GM19193 (cell line): Measurements from ENCODE around the gene PLLP.

Experiments used
- POLR2A ChIP-seq: IDR thresholded peaks from 4 replicates; pipeline ENCODE4 v1.6.1; 2011; ENCODE audit not compliant: insufficient read depth, insufficient read length; ENCODE audit errors: extremely low read depth

The PLLP gene

DNA sequence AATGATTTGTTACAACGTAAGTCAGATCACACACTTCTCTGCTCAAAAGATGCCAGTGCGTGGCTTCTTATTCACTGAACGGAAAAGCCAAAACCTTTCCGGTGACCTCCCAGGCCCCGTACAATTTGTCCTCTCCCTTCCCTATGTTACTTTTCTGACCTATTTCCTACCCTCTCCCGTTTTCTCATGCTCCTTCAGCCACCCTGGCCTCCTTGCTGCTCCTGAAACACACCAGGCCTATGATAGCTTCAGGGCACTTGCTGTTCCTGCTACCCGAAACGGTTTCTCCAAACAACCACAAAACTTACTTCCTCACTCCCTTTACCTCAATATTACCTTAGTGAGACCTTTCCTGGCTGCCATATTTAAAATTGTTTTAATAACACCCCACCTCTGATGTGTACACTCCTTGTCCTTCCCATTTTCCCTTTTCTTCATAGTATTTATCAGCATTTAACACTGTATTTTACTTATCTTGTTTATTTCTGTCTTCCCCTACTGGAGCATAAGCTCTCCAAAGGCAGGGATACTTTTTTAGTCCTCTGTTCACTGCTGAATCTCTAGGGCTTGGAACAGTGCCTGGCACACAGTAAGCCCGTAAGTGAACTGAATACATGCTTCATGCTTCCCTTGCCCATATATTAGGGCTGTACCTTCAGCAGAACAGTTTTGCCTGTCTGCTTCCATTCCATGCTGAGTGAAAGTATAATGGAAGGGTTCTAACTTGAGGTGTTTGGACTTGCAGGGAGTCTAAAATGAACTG lies 50.3 kb downstream of the PLLP start:
- TF ChIP-seq POLR2A = no peak

DNA sequence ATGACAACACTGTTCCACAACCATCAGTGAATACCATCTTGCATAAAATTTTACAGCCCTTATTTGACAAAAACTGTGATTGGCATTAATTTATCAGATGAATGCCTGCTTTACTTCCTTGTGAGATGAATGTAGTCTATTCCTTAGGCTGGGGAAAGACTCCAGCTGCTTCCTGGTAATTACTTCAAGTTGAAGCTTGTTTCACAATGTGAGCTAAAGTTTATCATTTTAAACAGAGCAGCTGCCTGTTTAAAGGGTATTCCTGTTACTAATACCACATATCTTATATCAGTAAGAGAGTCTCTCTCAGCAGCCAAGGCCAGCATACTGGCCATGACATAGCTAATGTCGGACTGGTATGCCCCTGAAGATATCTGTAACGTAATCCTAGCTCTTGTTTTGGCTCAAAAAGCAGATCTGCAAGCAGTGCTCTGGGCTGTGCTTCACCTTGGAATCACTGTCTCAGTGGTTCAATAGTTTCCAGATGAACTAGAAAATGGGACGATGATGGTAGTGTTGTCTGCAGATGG lies 52.6 kb downstream of the PLLP start:
- no peak for TF ChIP-seq POLR2A

DNA sequence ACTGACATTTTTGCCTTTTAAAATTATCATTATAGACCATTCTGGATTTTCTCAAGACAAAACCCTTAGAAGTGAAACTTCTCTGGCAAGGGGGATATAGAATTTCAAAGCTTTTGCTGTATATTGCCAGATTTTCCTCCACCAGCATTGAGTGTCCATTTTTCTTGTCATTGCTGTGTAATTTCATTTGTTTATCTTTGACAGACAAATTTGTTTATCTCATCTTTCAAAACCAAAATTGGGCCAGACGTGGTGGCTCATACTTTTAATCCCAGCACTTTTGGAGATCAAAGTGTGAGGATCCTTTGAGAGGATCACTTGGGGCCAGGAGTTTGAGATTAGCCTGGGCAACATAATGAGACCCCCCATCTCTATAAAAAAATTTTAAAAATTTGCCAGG lies 55.4 kb downstream of the PLLP start:
- TF ChIP-seq POLR2A = no peak

DNA sequence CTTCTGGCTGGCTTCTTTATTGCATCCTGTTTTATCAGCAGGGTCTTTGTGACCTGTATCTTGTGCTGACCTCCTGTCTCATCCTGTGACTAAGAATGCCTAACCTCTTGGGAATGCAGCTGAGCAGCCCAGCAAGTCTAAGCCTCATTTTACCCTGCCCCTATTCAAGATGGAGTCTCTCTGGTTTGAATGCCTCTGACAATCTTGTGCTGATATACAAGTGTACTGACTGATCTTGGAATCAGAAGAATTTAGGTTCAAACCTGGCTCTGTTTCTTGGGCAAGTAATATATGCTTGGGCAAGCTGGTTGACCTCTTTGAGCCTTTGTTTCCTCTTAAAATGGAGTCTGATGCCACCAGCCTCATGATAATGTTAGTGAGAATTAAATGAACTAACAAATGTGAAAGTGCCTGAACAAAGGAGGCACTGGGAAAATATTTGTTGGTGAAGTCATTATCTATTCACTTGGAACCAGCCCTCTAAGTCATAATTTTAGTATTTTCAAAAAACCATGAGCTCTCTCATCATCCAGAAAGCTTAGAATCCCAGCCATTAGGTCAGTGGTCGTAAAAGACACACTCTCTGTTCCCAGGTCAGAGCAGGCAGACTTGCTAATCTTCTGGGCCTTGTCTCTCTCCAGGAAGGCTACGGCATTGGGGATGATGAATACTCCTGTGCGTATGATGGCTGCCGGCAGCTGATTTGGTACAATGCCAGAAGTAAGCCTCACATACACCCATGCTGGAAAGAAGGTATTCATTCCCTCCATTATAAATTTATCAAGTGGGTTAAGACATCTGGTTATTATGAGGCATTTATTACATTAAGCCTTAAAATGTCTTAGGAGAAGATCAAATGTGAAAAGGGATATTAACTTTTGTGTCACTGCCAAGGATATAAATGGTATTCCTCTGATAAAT lies 57.5 kb downstream of the PLLP start:
- no peak for TF ChIP-seq POLR2A

DNA sequence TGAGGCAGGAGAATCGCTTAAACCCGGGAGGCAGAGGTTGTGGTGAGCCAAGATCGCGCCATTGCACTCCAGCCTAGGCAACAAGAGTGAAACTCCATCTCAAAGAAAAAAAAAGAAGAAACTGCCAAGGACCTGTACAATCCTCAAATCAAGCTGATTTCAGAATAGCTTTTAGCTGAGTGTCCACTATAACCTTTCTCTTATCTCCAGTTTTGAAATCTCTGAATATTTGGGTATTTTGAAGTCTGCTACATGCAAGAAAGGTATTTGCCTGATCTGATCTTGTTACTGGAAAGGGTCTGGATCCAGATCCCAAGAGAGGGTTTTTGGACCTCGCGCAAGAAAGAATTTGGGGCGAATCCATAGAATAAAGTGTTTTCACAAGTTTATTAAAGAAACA lies 58.5 kb downstream of the PLLP start:
- TF ChIP-seq POLR2A = no peak

DNA sequence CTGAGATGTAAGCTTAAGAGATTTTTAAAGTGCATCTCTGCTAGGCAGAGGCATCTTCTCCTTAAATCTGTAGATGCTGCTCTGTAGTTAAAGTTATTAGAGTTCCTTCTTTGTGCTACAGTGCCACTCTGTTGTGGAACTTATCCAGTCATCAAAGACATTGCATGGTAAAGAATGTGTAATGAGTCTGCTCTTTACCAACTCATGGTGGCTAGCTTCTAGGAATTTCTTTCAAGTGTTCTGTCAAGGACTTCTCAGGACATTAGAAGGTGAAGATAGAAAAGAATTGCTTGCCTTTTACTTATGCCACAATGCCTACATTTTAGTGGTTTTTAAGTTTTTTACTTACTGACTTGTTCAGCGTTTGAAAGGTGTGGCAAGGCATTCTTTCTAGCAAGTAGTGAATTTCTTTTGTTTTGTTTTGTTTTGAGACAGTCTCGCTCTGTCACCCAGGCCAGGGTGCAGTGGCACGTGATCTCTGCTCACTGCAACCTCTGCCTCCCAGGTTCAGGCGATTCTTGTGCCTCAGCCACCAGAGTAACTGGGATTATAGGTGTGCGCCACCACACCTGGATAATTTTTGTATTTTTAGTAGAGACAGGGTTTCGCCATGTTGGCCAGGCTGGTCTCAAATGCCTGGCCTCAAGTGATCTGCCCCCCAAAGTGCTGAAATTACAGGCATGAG lies 59.7 kb downstream of the PLLP start:
- TF ChIP-seq POLR2A = no peak

DNA sequence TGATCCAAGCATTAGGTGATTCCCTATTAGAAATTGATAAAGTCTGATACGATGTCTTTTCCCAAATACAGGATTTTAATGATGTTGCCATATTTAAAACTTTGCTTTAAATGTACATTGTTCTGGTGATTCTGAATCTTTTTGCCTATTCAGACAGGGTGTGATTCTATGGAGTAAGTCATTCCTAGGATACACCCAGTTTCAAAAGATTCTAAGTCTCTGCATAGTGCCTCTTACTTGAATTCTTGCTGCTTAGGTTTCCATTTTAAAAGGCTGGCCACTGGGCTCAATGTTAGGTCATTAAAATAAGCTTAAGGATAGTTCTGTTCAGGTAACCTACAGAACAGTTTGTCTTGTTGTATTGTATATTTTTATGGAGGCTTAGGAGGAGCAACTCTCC lies 61.4 kb downstream of the PLLP start:
- TF ChIP-seq POLR2A = no peak

DNA sequence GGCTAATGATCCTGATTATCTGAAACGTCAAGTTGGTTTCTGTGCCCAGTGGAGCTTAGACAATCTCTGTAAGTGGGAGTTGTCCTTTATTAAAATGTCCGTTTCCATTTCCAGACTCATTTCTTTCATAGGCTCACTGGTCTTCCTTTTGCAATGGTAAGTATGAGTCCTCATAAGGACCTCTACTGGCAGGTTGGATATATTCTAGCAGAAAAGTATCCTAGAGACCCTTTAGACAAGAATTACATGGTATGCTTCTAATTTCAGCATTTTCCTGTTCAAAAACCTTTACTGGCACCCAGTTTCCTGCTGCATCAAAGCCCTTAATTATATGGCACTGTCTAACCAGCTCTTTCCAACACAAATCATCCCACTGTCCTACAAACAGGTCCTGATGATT lies 67.5 kb downstream of the PLLP start:
- no peak for TF ChIP-seq POLR2A

DNA sequence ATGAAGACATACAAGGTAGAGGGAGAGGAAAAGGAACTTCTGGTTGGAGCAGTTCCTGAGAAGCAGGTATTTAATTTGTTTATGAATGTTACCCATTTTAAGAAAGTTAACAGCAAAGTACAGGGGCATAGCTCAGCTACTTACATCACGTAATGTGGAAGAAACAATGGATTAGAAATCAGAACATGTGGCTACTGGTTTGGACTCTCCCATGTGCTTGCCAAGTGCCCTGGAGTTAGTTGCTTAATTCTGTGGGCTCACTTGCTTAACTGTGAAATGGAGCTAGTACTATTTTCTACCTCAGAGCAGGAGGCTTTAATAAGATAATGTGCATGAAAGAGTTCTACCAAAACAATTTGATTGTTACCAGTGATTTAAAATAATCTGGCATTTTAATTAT lies 71.0 kb downstream of the PLLP start:
- no peak for TF ChIP-seq POLR2A

DNA sequence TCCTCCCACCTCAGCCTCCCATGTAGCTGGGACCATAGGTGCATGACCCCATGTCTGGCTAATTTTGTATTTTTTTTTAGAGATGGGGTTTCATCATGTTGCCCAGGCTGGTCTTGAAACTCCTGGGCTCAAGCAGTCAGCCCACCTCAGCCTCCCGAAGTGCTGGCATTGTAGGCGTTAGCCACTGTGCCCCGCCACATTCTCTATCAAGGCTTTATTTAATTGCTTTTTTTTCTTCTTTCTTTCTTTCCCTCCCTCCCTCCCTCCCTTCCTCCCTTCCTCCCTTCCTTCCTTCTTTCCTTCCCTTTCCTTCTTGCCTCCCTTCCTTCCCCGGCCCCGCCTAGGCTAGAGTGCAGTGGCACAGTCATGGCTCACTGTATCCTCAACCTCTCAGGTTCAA lies 74.7 kb downstream of the PLLP start:
- no peak for TF ChIP-seq POLR2A

DNA sequence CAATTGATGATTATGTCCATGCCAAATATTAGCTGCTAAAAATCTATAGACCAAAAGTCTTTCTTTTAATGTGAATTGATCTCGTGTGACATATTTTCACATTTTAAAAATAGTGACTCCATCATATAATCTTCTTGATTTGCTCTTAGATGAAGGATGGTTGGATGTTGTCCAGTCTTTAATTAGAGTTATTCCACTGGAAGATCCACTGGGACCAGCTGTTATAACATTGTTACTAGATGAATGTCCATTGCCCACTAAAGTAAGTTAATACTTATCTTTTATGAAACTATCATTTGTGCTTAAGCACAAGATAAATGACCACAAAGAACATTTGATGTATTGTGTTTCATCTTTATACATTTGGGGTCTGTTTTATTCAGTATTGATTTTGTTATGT lies 75.5 kb downstream of the PLLP start:
- no peak for TF ChIP-seq POLR2A
